ENCODE results near the gene F11.
"Not testable (repeated sequence)": the region's sequence is repeated elsewhere in the genome, so short reads cannot be mapped to it uniquely, and the experiment has no call there.

The F11 gene

GRCh38 chr4:186304216-186304615 is 38.2 kb downstream of the F11 start:
- no peak for DNase-seq

- DNase-seq, result no peak
Observed at GRCh38 chr4:186304866-186305505, 39.0 kb downstream of the F11 start.

GRCh38 chr4:186307497-186307896 is 41.5 kb downstream of the F11 start:
- no peak for DNase-seq

GRCh38 chr4:186307916-186308315 is 41.9 kb downstream of the F11 start:
- DNase-seq, result no peak

GRCh38 chr4:186318481-186318880 is 52.5 kb downstream of the F11 start:
- no peak for DNase-seq

- not testable (repeated sequence) for DNase-seq
Observed at GRCh38 chr4:186324660-186325059, 58.7 kb downstream of the F11 start.

GRCh38 chr4:186326391-186326790 is 60.4 kb downstream of the F11 start:
- DNase-seq, result no peak

GRCh38 chr4:186329372-186329771 is 63.4 kb downstream of the F11 start:
- no peak for DNase-seq

- DNase-seq, result no peak
Observed at GRCh38 chr4:186330368-186330767, 64.4 kb downstream of the F11 start.

- DNase-seq, result no peak
Observed at GRCh38 chr4:186335793-186336192, 69.8 kb downstream of the F11 start.
